Parathyroid adenoma (tissue), 2 donors: Measurements from ENCODE around the gene VPS37C.

Experiments
- H2AFZ ChIP-seq: fragments of 300-600 bp; sonication (generic); one replicate; pipeline ENCODE4 v1.7.0; 2017; ENCODE audit warnings: antibody characterized with exemption, mild to moderate bottlenecking
- H3K27ac ChIP-seq: fragments of 300-600 bp; sonication (generic); one replicate; pipeline ENCODE4 v1.7.0; 2017
- H3K27me3 ChIP-seq: fragments of 300-600 bp; sonication (generic); one replicate; pipeline ENCODE4 v1.7.0; 2017; ENCODE audit warnings: low read length; ENCODE audit not compliant: control insufficient read depth, insufficient read depth
- H3K36me3 ChIP-seq: fragments of 300-600 bp; sonication (generic); one replicate; pipeline ENCODE4 v1.7.0; 2017; ENCODE audit warnings: low read length; ENCODE audit not compliant: control insufficient read depth, insufficient read depth
- H3K4me1 ChIP-seq: fragments of 300-600 bp; sonication (generic); one replicate; pipeline ENCODE4 v1.7.0; 2017; ENCODE audit warnings: control low read depth
- H3K4me2 ChIP-seq: fragments of 300-600 bp; sonication (generic); one replicate; pipeline ENCODE4 v1.7.0; 2017; ENCODE audit warnings: low read length
- H3K4me3 ChIP-seq: fragments of 300-600 bp; sonication (generic); one replicate; pipeline ENCODE4 v1.7.0; 2017; ENCODE audit warnings: low read depth, low read length
- H3K79me2 ChIP-seq: fragments of 300-600 bp; sonication (generic); one replicate; pipeline ENCODE4 v1.7.0; 2017; ENCODE audit warnings: control low read depth
- H3K9ac ChIP-seq: fragments of 300-600 bp; sonication (generic); one replicate; pipeline ENCODE4 v1.7.0; 2017; ENCODE audit warnings: mild to moderate bottlenecking
- H3K9me3 ChIP-seq: fragments of 300-600 bp; sonication (generic); one replicate; pipeline ENCODE4 v1.7.0; 2017; ENCODE audit warnings: low read length; ENCODE audit not compliant: control insufficient read depth
- TF ChIP-seq, protein P1 (sequence below): fragments of 300-600 bp; sonication (generic); IDR thresholded peaks from one replicate; pipeline ENCODE4 v1.7.0; 2017; ENCODE audit warnings: antibody characterized with exemption, mild to moderate bottlenecking
- donor health status: primary hyperparathyroidism.

VPS37C gene

DNA sequence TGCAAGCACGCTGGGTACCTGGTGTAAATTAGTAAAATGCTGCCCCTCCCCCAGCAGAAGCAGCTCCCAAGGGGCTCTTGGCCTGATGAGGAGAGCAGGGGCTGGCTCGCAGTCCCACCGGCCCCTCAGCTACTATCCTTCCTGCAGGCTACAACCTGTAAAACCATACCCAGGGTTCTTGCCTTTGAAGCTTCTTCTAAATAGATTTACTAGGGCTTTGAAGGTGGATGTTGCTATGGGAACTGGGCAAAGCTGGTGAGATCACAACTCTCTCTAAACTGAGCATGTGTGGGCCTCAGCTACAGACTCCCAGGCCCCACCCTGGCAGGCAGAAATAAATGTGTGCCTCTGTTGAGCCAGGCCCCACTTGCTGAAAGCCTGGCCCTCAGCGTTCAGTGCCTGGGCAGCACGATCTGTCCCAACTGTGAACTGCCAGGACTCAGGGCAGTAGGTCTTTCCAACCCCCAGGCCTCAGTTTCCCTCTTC, 40.5 kb downstream of the VPS37C start:
- H3K4me2 ChIP-seq: no peak overlapping the region
- H3K27ac ChIP-seq: no peak overlapping the region
- no peak overlapping the region for H2AFZ ChIP-seq
- H3K27me3 ChIP-seq: no peaks in the 10 kb centered on the region
- H3K36me3 ChIP-seq: no peaks in the 10 kb centered on the region
- TF ChIP-seq, protein P1, sequence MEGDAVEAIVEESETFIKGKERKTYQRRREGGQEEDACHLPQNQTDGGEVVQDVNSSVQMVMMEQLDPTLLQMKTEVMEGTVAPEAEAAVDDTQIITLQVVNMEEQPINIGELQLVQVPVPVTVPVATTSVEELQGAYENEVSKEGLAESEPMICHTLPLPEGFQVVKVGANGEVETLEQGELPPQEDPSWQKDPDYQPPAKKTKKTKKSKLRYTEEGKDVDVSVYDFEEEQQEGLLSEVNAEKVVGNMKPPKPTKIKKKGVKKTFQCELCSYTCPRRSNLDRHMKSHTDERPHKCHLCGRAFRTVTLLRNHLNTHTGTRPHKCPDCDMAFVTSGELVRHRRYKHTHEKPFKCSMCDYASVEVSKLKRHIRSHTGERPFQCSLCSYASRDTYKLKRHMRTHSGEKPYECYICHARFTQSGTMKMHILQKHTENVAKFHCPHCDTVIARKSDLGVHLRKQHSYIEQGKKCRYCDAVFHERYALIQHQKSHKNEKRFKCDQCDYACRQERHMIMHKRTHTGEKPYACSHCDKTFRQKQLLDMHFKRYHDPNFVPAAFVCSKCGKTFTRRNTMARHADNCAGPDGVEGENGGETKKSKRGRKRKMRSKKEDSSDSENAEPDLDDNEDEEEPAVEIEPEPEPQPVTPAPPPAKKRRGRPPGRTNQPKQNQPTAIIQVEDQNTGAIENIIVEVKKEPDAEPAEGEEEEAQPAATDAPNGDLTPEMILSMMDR: no peak
- no peak overlapping the region for H3K4me3 ChIP-seq
- H3K9me3 ChIP-seq: no peaks in the 10 kb centered on the region
- no peak overlapping the region for H3K9ac ChIP-seq
- no peaks in the 10 kb centered on the region for H3K79me2 ChIP-seq
- no peaks in the 10 kb centered on the region for H3K4me1 ChIP-seq

DNA sequence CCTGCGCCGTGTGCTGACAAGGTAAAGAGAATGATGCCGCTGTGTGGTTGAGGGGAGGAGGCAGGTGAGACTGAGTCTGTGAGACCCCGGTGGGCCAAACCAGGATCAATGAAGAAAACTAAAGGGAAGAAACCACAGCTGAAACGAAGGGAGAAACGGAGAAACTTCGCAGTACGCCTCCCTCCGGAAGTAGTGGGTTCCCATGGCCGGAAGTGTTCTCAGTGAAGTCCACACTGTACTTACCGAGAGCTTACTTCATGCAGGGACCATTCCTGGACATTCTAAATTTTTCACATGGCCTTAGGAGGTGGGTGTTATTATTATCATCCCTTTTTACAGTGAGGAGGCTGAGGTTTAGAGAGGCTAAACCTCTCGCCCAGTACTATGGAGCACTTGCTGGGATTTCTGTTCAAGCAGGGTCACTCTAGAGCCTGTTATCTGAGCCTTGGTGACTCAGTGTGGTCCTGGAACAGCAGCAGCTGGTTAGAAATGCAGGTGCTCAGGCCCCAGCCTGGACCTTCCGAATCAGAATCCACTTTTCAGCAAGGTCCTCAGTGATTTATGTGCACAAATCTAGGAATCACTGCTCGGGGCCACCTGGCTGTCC, 41.0 kb downstream of the VPS37C start:
- H3K27ac ChIP-seq: no peak overlapping the region
- TF ChIP-seq, protein P1: no peak
- H3K4me1 ChIP-seq: no peaks in the 10 kb centered on the region
- no peak overlapping the region for H3K4me3 ChIP-seq
- no peaks in the 10 kb centered on the region for H3K79me2 ChIP-seq
- no peak overlapping the region for H3K9ac ChIP-seq
- H3K4me2 ChIP-seq: no peak overlapping the region
- H3K36me3 ChIP-seq: no peaks in the 10 kb centered on the region
- H3K9me3 ChIP-seq: no peaks in the 10 kb centered on the region
- no peaks in the 10 kb centered on the region for H3K27me3 ChIP-seq
- H2AFZ ChIP-seq: no peak overlapping the region

DNA sequence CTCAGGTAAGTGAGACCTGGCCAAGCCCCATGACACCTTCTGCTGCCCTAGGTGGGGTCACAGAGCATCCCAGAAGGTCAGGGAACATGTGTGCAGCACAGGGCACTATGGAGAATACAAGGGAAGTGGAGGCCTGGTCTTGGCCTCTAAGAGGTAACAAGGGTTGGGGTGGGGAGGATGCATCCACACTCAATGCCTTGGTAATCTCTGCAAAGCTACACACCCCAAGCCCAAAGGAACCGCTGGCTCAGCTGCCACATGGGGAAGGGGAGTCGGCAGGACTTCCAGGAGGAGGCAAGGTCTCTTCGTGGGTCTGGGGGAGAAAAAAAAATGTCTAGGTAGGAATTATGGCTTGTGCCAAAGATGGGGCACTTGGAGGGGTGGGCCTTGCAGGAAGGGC, 41.7 kb downstream of the VPS37C start:
- no peaks in the 10 kb centered on the region for H3K36me3 ChIP-seq
- no peaks in the 10 kb centered on the region for H3K9me3 ChIP-seq
- TF ChIP-seq, protein P1: no peak

DNA sequence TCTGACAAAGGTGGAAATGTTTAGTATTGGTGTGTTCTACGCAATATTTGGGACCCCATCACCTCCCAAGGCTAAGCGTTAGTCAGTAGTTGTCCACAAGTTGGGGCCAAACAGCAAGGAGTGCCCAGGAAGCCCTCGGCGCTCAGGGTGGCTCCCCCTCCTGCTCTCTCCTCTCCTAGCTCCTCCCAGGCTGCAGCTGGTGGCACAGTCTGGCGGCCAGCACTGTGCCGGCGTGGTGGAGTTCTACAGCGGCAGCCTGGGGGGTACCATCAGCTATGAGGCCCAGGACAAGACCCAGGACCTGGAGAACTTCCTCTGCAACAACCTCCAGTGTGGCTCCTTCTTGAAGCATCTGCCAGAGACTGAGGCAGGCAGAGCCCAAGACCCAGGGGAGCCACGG, 42.2 kb downstream of the VPS37C start:
- Histone ChIP-seq H2AFZ (no peak overlapping the region), H3K4me2 (no peak overlapping the region), H3K27me3 (no peaks in the 10 kb centered on the region), H3K9ac (no peak overlapping the region), H3K4me1 (no peaks in the 10 kb centered on the region), H3K27ac (no peak overlapping the region), H3K9me3 (no peaks in the 10 kb centered on the region), H3K36me3 (no peaks in the 10 kb centered on the region), H3K79me2 (no peaks in the 10 kb centered on the region), H3K4me3 (no peak overlapping the region)
- TF ChIP-seq, protein P1: no peak

More for the DNA sequence above, 41.7 kb downstream of the VPS37C start:
- Histone ChIP-seq H2AFZ (no peak overlapping the region), H3K4me1 (no peaks in the 10 kb centered on the region), H3K4me3 (no peak overlapping the region), H3K27ac (no peak overlapping the region), H3K79me2 (no peaks in the 10 kb centered on the region), H3K4me2 (no peak overlapping the region), H3K9ac (no peak overlapping the region), H3K27me3 (no peaks in the 10 kb centered on the region)

DNA sequence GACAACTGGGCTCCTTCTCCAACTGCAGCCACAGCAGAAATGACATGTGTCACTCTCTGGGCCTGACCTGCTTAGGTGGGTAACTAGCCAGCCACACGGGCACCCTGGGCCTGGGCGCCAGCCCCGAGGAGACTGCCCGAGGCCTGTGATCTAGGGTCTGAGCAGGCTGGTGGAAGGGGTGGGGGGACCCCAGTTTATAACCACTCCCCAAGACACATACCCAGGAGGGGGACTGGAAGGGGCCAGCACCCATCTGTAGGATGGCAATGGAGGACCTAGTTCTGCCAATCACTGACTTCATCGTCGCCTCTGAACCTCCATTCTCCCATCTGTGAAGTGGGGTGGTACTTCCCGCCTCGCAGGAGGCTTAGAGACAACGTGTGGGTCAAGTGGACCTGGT, 42.8 kb downstream of the VPS37C start:
- no peak overlapping the region for H2AFZ ChIP-seq
- H3K4me1 ChIP-seq: no peaks in the 10 kb centered on the region
- H3K36me3 ChIP-seq: no peaks in the 10 kb centered on the region
- no peak overlapping the region for H3K4me2 ChIP-seq
- H3K27ac ChIP-seq: no peak overlapping the region
- no peaks in the 10 kb centered on the region for H3K79me2 ChIP-seq
- H3K4me3 ChIP-seq: no peak overlapping the region
- H3K9me3 ChIP-seq: no peaks in the 10 kb centered on the region
- H3K27me3 ChIP-seq: no peaks in the 10 kb centered on the region
- TF ChIP-seq, protein P1: no peak
- no peak overlapping the region for H3K9ac ChIP-seq
